ENCODE measurements around the gene FCF1. TPM values are rescaled to one million over a fixed set of nuclear protein-coding genes. Genes with fewer than 3 reads are reported as not detected.

FCF1 gene
- polyA plus RNA-seq, 3 donors, result 14.8 to 22.6 (median 17.5) TPM

GRCh38 chr14:74702293-74702692 lies 10.7 kb upstream of the FCF1 start:
- Mint-ChIP-seq H3K27ac (no peak overlapping the region), H3K9me3 (peaks cover 5 to 10% (median 7%) of the 10 kb centered on the region in 7 donors), H3K36me3 (peaks cover 25 to 34% of the 10 kb centered on the region in 2 donors), H3K4me3 (no peak overlapping the region), H3K4me1 (peaks cover 30% of the 10 kb centered on the region), H3K27me3 (ENCODE audit: low read depth in 3 of 3) (peaks cover 0 to 1% (median 0%) of the 10 kb centered on the region in 3 donors)
- Histone ChIP-seq H3K36me3 (replicated peaks in 1 of 2; ENCODE audit: control insufficient read depth in 1 of 2, insufficient read depth in 2 of 2, low read length in 2 of 2) (peaks cover 0 to 27% of the 10 kb centered on the region in 2 donors), H3K4me2 (replicated peaks; ENCODE audit: extremely low read depth, low read length, poor library complexity, severe bottlenecking) (no peak overlapping the region), H4K20me1 (ENCODE audit: insufficient read depth, low read length) (peaks cover 74% of the 10 kb centered on the region), H3K27ac (ENCODE audit: low read depth in 1 of 2, low read length in 2 of 2) (no peak overlapping the region), H3K4me1 (ENCODE audit: control insufficient read depth in 1 of 2, insufficient read depth in 2 of 2, low read length in 2 of 2) (peaks cover 22 to 28% of the 10 kb centered on the region in 2 donors), H3K4me3 (replicated peaks in 1 of 3; ENCODE audit: low read depth in 2 of 3, low read length in 3 of 3) (no peak overlapping the region), H3K79me2 (ENCODE audit: insufficient read depth, low read length) (peaks cover 93% of the 10 kb centered on the region), H3K9ac (ENCODE audit: insufficient read depth, low read length, poor library complexity, severe bottlenecking) (no peak overlapping the region), H3K27me3 (ENCODE audit: control insufficient read depth in 2 of 2, insufficient read depth in 2 of 2, low read length in 2 of 2) (no peaks in the 10 kb centered on the region), H3K9me3 (replicated peaks in 1 of 2; ENCODE audit: control insufficient read depth in 1 of 2, insufficient read depth in 1 of 2, low read length in 2 of 2) (peaks cover 5 to 6% of the 10 kb centered on the region in 2 donors), H2AFZ (ENCODE audit: insufficient read depth, low read depth, low read length, poor library complexity, severe bottlenecking) (no peak overlapping the region)
- TF ChIP-seq, protein P1, sequence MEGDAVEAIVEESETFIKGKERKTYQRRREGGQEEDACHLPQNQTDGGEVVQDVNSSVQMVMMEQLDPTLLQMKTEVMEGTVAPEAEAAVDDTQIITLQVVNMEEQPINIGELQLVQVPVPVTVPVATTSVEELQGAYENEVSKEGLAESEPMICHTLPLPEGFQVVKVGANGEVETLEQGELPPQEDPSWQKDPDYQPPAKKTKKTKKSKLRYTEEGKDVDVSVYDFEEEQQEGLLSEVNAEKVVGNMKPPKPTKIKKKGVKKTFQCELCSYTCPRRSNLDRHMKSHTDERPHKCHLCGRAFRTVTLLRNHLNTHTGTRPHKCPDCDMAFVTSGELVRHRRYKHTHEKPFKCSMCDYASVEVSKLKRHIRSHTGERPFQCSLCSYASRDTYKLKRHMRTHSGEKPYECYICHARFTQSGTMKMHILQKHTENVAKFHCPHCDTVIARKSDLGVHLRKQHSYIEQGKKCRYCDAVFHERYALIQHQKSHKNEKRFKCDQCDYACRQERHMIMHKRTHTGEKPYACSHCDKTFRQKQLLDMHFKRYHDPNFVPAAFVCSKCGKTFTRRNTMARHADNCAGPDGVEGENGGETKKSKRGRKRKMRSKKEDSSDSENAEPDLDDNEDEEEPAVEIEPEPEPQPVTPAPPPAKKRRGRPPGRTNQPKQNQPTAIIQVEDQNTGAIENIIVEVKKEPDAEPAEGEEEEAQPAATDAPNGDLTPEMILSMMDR (IDR thresholded peaks at IDR 0.05), result no peak
- intact Hi-C loops (cut with micrococcal nuclease), result no loop called here
- WGBS (ENCODE audit: insufficient coverage), result 100% methylated on average over 2 of the region's 2 CpGs
- no peak for DNase-seq

DNA sequence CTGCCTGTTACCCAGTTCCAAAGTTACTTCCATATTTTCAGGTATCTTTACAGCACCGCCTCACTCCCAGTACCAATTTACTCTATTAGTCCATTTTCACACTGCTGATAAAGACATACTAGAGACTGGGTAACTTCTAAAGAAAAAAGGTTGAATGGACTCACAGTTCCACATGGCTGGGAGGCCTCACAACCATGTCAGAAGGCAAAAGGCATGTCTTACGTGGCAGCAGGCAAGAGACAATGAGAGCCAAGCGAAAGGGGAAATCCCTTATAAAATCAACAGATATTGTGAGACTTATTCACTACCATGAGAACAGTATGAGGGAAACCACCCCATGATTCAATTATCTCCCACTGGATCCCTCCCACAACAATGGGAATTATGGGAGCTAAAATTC lies 9.9 kb upstream of the FCF1 start:
- Histone ChIP-seq H3K9ac (ENCODE audit: insufficient read depth, low read length, poor library complexity, severe bottlenecking) (no peak overlapping the region), H2AFZ (ENCODE audit: insufficient read depth, low read depth, low read length, poor library complexity, severe bottlenecking) (no peak overlapping the region), H3K9me3 (replicated peaks in 1 of 2; ENCODE audit: control insufficient read depth in 1 of 2, insufficient read depth in 1 of 2, low read length in 2 of 2) (peaks cover 5 to 6% of the 10 kb centered on the region in 2 donors), H3K4me3 (replicated peaks in 1 of 3; ENCODE audit: low read depth in 2 of 3, low read length in 3 of 3) (no peak overlapping the region), H3K79me2 (ENCODE audit: insufficient read depth, low read length) (peaks cover 93% of the 10 kb centered on the region), H4K20me1 (ENCODE audit: insufficient read depth, low read length) (peaks cover 74% of the 10 kb centered on the region), H3K4me2 (replicated peaks; ENCODE audit: extremely low read depth, low read length, poor library complexity, severe bottlenecking) (no peak overlapping the region), H3K27me3 (ENCODE audit: control insufficient read depth in 2 of 2, insufficient read depth in 2 of 2, low read length in 2 of 2) (no peaks in the 10 kb centered on the region), H3K36me3 (replicated peaks in 1 of 2; ENCODE audit: control insufficient read depth in 1 of 2, insufficient read depth in 2 of 2, low read length in 2 of 2) (peaks cover 0 to 22% of the 10 kb centered on the region in 2 donors), H3K4me1 (ENCODE audit: control insufficient read depth in 1 of 2, insufficient read depth in 2 of 2, low read length in 2 of 2) (peaks cover 18 to 21% of the 10 kb centered on the region in 2 donors), H3K27ac (ENCODE audit: low read depth in 1 of 2, low read length in 2 of 2) (no peak overlapping the region)
- no peak overlapping the region for H3K27ac Mint-ChIP-seq
- H3K4me1 Mint-ChIP-seq, result peaks cover 24% of the 10 kb centered on the region
- H3K4me3 Mint-ChIP-seq, result no peak overlapping the region
- peaks cover 5 to 10% (median 7%) of the 10 kb centered on the region in 7 donors for H3K9me3 Mint-ChIP-seq
- TF ChIP-seq, protein P1 (IDR thresholded peaks at IDR 0.05), result no peak
- WGBS (ENCODE audit: insufficient coverage), result no CpG with 5 or more reads among the region's 3 CpGs
- no peak for DNase-seq
- H3K27me3 Mint-ChIP-seq (ENCODE audit: low read depth in 3 of 3), result peaks cover 0 to 1% (median 0%) of the 10 kb centered on the region in 3 donors
- intact Hi-C loops (cut with micrococcal nuclease), result no loop called here
- peaks cover 21 to 29% of the 10 kb centered on the region in 2 donors for H3K36me3 Mint-ChIP-seq
